ENCODE data around the gene ITIH4.

The ITIH4 gene

DNA sequence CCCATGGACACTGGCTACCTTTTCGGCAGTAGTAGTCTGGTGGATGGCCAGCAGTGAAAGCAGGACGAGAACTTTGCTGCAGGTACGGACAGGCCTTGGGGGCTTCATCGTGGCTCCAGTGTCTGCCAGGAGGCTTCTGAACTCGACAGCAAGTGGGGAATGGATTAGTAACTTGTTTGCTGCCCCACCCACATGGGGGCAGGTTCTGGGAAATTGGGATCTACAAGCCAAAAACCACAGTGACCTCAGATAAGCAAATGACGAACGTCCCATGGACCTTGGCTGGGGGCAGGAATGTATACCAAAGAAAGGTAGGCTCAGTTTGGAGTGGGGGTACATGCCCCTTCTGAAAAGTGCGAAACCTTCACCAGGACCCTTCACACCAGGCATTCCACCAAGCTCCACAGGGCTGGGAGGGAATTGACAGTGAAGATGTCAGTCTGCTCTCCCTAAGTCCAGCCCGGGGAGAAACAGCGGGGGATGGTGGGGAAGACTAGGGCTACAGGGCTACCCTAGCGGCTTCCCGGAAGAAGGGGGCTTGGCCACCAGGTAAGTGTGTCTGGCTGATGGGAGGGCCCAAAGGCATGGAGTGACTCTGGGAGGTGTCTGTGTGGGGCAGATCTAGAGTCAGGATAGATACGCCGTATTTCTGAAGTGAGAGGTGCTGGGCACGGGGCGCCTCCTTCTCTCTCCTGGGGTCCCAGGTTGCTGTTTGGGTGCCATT lies at the start of gene ITIH4:
ITIH4 (minus strand) TSS at position 138 of the 724 bp plus-strand sequence; CDS start at position 108, 30 bp downstream.
- DNase-seq, result no peak

DNA sequence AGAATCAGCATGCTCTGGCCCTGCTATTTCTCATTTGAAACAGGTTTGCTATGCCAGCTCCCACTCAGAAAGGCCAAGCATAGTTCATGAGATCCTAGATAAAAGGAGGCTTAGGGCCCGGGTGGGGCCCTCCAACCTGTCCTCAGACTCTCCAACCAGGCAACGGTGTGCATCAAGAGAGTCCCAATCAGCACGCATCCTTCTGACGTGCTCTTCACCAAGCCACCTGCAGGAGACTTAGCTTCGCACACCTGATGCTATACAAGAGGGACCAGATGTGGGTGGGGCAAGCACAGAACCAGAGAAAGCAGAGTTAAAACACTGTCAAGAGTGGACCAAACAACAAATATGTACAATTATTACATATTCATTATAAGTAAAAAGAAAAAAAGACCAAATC lies 49.6 kb upstream of the ITIH4 start:
- no peak for DNase-seq

DNA sequence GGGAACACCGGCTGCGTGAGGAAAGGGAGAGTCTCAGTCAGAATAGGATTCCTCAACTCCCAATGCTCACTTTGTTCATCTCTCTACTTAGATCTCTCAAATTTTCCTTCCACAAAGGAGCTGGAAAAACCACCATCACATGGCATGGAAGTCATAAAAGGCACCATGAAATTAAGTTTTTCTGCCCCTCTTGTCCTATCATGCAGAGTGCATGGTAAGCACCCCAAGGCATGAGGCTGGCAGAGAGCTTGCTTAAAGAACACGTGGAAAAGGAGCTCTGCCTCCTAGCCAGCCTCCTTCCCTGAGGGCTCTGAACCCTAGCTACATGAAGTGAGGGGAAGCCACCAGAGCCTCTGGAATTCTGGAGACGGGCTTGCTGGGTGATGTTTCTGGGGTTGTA lies 49.1 kb upstream of the ITIH4 start:
- DNase-seq, result no peak

DNA sequence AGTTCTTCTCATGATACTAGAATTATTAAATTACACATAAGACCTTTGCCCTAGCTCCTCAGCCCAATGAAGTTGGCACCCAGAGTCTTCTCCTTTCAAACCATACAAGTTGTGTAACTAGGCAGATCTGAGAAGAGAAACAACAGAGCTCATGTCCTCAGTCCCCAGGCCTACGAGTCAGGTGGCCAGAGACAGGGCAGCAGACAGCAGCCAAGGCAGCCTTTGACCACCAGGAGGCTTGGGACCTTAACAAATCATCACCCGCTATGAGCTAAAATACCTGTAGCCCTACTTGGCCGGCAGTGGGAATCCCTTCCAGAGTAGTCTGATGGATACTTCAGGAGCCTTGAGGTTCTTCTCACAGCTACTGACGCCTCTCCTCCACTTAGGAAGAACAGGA lies 48.6 kb upstream of the ITIH4 start:
- DNase-seq, result no peak

DNA sequence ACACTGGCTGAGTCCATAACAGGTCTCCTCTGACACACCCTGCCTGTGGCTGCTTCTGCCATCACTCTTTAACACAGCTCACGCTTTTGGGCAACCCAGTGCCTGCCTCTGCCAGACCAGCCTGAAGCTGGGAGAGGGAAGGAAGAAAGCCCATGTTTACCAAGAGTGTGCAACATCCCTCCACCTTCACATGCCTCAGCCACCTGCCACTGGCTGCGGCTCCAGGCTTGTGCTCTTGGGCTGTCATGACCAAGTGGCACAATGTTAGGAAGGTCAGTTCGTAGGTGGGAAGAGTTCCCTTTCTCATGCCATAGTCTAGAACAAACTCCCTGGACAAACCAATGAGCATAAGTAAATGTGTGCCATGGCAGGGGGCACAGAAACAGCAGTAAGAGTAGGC lies 46.6 kb upstream of the ITIH4 start:
- DNase-seq, result no peak

DNA sequence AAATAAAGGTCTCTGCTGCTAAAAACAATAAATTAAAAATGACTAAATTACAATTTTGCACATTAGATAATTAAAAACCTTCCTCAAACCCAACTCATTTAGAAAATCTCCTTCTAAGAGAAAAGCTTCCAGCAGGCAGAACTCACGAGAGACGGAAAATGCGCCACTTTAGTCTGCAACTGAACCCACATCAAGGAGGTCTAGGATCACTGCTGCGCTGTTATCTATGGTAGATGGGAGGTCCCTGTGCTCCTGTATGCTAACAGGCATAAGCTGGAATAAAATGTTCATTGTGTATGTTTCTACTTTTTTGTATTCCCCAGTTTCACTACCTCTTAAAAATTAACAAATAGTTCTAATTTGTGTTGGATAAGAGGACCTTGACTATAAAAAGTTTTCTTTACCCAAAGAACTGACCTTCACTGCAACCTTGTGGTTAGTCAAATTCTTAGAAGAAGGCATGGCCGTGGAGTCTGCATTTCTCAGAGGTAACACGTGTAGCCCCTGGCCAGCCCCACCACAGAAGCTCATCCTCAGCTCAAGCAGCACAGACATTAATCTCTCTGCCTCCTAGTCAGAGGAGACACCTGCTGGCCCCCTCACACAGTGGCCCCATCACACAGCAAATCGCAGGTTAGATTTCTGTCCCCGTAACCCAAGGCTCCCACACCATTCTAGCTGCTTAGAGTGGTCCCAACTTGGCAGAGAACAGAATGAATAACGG lies 44.6 kb upstream of the ITIH4 start:
- no peak for DNase-seq

DNA sequence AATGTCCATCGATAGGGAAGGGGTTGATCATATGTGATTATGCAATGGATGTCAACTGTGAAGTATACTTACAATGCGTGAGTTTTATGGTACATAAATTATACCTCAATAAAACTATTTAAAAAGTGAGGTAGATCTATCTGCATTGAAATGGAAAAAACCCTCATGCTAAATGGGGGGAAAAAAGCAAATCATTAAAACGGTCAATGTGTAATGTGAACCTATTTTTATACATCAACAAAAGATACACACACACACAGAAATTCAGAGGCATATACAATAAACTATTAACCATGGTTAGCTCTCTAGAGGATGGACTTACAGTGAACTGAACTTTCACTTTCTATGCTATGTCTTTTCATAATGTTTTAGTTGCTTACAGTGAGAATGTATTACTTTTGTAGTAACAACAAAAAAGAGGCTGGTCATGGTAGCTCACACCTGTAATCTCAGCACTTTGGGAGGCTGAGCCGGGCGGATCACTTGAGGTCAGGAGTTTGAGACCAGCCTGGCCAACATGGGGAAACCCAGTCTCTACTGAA lies 43.8 kb upstream of the ITIH4 start:
- DNase-seq, result no peak

DNA sequence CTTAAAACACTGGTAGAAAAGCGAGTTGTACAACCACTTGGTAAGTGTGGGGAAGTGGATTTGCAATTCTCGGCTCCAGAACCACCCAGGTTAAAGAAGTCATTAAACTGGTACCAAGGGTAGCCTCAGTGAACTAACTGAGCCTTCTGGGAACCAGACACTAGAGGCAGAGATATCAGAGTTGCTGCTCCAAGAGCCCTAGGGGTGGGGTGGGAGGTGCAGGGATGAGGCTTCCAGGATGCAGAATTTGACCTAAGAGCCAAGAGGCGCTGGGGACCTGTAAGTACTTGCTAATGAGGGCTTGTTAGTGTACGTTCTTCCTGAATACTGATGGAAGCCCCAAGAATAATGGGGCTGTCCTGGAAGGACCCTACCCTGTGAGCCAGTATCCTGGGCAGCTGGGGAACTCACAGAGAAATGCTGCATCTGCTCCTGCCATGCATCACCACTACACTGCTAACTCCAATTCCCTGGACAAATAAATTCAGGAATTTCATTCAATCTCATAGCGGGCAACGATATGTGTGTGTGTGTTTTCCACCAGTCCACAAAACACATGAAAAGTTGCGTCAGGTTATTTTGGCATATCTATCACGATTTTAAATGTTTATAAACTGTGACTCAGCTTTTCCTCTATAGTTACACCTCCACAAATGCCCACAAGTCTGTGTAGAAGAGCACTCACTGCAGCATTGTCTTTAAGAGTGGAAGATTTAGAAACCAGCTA lies 43.1 kb upstream of the ITIH4 start:
- DNase-seq, result no peak

DNA sequence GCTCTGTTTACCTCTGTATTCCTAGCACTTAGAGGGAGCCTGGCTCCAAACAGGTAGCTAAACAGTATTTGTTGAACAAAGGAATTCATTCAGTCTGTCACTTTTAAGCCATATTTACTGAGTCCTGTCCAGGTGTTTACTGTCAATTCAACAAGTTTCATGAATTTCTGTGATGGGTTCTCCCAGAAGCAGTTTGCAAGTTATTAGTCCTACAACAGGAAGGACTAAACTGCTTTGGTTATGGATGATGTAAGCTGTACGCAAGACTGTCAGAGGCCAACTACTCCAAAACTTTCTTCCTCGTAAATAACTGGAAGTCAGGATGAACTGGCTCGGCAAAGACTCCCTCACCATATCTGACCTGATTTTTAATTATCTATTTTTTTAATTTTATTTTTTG lies 41.8 kb upstream of the ITIH4 start:
- no peak for DNase-seq

DNA sequence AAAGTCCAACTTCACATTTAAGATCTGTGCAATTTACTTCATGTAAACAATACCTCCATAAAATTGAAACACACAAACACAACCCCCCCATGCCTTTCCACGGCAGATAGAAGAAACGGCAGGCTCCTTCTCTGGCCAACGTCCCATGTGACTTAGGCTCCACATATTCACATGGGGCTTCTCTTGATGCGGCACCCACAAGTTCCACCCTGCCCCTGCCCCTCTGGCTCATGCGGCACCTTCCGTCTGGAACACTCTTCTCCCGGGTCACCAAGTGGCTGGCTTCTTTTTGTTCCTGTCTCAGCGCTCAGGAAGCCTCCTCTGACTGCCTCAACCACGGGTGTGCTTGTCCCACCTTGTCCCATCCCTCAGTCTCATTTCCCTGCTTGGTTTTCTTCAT lies 41.3 kb upstream of the ITIH4 start:
- no peak for DNase-seq

DNA sequence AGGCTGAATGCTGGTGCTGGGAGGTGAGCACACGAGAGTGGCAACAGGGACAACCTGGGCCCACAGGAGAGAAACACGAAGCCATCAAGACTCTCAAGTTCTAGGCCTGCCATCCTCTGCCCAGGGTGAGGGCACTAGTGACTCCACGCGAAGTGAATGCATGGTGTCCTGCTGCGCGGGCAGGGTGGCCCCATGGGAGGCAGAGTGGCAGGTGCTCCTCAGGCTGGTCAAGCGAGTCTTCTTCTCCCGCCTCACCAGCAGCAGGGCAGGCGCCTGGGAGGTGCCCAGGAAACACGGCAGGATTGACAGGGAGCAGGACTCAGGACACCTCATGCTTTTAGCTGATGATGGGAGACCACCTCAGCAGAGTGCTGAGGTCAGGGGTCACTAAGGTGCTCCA lies 40.0 kb upstream of the ITIH4 start:
- DNase-seq, result no peak

DNA sequence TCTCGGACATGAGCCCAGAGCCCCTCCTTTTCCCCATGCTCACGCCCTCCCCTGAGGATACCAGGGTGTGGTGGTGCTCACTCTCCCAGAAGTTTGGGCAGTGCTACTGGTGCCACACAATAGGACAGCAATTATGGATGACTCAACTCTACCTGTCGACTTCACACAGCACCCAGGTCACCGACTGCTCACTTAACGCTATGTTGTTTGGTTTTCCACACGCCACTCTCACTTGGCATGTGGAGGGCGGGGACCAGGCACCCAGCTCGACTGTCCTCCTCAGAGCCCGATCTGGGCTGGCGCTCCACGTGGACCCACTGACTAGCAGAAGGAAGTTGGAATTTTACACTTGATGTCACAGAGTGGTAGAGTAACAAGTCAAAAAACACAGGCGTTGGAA lies 36.0 kb upstream of the ITIH4 start:
- DNase-seq, result no peak

DNA sequence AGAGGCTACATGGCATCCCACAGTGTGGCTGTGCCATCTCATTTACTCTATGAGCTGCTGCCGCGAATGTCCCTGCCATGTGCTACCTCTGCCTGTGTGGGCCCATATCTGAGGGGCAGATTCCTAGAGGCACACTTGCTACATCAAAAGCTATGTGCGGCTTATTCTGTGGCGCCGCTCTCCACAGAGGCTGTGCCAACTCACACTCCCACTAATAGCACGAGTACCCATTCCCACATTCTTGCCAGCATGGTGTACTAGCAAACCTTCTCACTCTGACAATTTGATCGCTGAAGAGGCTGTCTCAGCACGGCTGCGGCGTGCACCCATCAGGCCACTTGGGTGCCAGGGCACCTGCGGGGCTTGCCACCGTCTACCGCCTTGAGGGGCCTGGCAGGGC lies 35.5 kb upstream of the ITIH4 start:
- no peak for DNase-seq

DNA sequence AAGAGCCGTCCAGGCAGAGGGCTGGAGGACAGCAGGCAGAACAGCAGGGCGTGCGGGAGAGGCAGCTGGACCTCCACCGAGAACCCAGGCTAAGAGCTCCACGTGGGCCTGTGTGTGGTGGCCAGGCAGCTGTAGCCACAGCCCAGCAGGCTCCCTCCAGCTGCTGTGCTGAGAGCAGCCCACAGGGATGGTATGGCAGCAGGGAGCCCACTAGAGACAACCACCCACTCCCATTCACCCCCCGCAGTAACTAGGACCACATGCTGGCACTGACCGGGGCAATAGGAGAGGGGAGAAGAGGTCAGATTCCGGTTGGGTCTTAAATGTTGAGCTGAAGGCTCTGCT lies 29.9 kb upstream of the ITIH4 start:
- DNase-seq, result no peak

DNA sequence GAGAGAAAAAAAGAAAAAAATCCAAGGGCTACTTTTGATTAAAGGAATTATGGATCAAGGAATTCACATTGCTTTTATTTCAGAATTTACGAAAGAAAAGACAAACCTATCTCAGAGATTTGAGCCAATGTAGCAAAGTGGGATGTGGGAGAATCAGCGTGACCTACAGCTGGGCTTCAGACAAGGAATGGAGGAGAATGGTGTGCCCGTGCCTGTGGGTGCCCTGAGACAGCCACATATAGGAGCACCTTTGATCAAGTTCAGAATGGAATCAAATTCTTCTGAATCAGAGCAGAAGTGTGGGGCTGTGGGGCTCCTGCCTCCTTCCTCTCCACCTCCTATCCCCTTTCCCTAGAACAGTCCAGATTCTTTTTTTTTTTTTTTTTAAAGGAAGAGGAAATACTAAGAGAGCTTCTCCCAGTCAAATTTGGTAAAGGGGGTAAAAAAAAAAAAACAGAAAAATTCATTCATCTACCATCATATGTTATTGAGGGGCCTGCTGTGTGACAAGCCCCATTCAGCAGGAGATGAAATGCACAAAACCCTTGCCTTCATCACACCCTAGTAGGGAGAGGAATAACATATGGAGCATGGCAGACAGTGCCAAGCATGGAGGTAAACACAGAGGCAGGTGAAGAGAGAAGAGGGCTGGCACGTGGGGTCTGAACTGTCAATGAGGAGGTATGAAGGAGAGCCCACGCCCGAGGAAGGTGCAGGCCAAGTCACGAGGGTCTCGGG lies 29.4 kb upstream of the ITIH4 start:
- DNase-seq, result no peak

DNA sequence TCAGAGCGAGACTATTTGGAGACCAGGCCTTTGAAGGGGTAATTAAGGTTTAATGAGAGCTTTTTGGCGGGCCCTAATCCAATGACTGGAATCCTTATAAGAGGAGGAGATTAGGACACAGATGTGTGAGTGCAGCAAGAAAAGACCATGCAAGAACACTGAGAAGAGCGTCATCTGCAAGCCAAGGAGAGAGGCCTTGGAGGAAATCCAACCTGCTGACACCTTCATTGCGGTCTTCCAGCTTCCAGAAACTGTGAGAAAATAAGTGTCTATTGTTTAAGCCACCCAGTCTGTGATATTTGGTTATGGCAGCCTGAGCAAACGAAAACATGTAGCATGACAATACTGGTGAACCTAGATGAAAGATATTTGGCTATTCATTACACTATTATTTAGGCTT lies 27.4 kb upstream of the ITIH4 start:
- no peak for DNase-seq

DNA sequence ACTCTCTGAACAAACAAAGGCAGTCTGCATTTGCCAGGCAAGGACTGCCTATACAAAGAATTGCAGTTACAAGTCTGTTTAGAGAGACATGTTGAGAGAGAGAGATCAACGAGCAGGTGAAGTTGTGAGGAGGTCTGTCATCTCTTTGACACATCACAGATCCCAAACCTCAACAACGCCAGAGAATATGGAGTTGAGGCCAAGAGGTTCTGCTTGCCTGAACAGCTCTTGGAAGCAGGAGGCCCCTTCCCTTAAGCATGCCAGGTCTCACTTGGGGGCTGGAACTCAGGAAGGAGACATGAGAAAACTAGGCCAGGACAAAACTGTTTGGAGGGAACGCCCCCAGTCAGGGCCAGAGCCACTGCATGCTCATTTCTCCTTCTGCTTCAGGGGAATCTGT lies 26.7 kb upstream of the ITIH4 start:
- no peak for DNase-seq

DNA sequence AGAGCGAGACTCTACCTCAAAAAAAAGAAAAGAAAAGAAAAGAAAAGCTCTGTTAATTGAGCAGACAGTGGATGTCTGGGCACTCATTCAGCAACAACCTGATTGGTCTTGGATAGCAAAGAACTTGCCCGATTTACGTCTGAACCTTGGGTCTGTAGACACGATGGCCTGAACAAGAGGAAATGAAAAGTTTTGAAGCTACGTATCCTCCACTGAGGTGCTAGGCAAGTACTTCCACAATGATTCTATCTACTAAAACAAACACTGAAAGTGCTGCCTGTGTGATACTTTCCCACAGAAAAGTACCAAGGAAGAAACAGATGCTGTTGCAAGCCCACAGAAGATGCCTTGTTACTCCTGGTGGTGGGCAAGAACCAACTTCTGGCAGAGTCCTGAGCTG lies 26.2 kb upstream of the ITIH4 start:
- DNase-seq, result no peak

DNA sequence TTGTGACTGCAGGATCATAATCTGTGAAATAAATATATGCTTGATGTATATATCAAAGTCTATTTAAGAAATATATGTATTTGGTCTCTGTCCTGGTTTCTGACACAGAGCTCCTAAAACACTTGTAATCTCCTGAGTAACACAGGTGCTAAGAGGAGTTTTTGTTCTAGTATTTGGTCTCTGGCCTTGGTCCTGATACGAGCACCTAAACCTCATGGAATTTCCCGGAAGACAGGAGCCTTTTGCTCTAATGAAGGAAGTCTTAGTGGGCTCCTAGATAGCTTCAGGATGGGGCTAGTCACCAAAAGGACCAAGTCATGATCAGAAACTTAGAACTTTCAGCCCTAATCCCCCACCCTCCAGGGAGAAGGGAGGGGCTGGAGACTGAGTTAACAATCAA lies 23.5 kb upstream of the ITIH4 start:
- no peak for DNase-seq

DNA sequence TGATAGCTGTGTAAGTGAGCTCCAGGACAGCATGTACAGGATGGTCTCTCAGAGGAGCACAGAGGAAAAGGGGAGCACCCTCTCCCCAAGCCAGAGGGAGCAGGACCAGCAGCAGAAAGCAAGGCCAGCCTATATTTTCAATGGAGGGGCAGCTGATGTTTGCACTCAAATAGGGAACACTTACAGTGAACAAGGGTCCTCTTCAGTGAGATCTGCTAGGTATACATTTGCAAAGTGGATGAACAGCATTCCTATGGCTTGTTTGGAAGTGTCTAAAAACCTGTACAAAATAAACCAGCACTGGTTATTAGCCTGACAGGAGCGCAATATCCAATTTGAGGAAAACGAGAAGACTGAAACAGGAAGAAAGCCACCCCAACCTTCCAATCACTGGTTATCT lies 21.9 kb upstream of the ITIH4 start:
- no peak for DNase-seq

DNA sequence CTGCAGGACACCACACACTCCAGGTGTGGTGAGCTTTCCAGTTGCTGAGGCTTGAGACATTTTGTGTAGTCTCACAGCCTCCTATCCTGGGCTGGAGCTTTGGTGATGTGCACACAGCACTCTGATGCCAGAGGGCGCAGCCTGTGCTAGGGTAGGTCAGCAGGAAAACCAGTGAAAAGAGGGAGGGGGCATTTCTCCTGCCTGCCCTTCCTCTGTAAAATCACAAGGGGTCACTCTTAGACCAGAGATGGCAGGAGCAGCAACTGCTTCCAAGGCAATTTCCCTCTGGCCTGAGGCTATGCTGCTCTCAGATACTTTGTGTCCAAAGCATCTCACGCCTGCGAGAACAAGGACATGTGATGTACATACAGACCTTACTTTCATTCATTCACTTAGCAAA lies 20.9 kb upstream of the ITIH4 start:
- DNase-seq, result no peak

DNA sequence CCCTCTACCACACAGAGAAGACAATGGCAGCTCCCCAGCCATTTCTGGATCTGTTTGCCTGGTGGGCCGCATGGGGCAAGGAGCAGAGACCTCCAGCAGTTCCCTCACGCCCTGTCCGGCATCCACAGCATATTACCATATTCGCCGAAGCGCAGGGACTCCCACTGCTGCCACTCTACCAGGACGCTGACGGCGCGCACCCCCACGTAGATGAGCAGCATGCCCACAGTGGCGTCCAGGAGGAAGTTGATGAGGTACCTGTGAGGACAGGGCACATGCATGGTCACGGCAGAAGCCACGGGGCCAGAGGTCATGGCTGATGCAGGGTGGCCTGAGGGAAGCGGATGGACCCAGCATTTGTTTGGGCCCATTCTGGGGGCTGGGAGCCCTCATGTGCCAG lies 19.2 kb upstream of the ITIH4 start:
- DNase-seq, result no peak

DNA sequence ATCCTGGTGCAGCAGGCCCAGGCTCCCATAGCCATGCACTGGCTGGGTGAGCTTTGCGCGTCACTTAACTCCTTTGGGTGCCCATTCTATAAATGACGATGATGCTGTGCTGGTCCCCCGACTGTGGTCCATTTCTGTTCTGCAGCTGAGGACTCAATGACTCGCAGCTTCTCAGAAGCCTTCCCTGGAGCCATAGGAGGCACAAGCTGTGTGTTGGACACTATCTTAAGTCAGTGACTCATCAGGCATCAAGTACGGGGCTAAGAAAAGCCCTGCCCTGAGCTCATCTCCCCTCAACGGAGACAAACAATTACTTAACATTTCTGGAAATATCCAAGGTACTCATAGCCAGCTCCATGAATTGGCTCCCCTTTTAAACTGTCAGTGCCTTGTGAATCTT lies 18.1 kb upstream of the ITIH4 start:
- no peak for DNase-seq
